Measurements from ENCODE around the gene NFYA. TPM values are rescaled to one million over a fixed set of nuclear protein-coding genes. Genes with fewer than 3 reads are reported as not detected.
A peak's percentile ranks its signal among the peaks of the same experiment; 100 is the strongest.

The NFYA gene
- total and polyA plus RNA-seq, 3 donors from 2014 or later, result 70.6 to 87.7 (median 82.0) TPM

DNA sequence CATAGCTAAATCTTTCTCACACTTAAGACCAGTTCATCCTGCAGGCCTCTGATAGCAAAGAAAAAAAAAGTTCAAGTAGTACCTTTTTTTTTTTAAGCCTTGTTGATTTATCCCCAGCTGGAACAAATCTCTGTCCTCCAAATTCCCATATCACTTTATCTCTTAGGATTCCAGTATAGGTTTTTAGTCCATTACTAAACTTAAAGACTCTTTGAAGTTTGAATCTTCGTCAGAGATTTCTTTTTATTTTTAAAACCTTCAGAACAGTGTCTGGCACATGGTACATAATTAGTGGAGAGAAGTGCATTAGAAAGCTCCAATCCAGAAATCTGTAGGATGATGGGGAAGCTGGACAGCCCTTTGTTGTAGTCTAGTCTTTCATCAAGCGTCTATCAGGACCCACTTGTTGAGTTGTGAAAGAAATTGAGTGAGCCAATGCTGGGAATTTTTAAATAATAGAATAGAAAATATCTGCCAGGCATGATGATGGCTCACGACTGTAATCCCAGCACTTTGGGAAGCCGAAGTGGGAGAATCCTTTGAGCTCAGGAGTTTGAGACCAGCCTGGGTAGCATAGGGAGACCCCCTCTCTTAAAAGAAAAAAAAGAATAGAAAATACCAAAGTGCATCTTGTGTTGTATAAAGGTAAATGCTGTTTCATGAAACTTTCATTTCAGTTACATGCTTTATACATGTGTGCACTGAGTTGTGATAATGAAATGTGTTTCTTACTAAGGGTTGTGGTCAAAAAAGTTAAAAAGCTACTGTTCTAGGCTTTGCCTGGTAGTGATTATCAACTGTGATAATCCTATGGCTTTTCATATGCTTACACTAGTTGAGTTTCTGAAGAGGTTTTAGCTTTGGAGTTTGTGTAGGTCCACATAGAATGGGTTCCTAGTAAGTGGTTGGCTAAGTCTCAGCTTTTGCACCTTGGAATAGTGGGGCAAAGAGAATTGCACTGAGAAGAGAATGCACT, 3.2 kb downstream of the NFYA start:
- H3K9me3 ChIP-seq, result no peaks in the 10 kb centered on the region
- 60 to 68% methylated on average over 4 of the region's 4 CpGs for WGBS, 2 donors
- H3K36me3 ChIP-seq (ENCODE audit: low read depth, missing control alignments), result no peaks in the 10 kb centered on the region
- no peak for DNase-seq
- H3K27ac ChIP-seq, result peak overlapping the region in 1 of 2 donors; percentile 100
- intact Hi-C loops (cut with DNase I; ENCODE audit: low total_unique reads), result no loop called here
- TF ChIP-seq, protein P1, sequence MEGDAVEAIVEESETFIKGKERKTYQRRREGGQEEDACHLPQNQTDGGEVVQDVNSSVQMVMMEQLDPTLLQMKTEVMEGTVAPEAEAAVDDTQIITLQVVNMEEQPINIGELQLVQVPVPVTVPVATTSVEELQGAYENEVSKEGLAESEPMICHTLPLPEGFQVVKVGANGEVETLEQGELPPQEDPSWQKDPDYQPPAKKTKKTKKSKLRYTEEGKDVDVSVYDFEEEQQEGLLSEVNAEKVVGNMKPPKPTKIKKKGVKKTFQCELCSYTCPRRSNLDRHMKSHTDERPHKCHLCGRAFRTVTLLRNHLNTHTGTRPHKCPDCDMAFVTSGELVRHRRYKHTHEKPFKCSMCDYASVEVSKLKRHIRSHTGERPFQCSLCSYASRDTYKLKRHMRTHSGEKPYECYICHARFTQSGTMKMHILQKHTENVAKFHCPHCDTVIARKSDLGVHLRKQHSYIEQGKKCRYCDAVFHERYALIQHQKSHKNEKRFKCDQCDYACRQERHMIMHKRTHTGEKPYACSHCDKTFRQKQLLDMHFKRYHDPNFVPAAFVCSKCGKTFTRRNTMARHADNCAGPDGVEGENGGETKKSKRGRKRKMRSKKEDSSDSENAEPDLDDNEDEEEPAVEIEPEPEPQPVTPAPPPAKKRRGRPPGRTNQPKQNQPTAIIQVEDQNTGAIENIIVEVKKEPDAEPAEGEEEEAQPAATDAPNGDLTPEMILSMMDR (IDR thresholded peaks at IDR 0.05), result no peak
- TF ChIP-seq POLR2A (IDR thresholded peaks at IDR 0.05), result no peak
- peaks cover 12% of the 10 kb centered on the region for H3K4me1 ChIP-seq
- H3K4me3 ChIP-seq, result no peak overlapping the region
- no peaks in the 10 kb centered on the region for H3K27me3 ChIP-seq

DNA sequence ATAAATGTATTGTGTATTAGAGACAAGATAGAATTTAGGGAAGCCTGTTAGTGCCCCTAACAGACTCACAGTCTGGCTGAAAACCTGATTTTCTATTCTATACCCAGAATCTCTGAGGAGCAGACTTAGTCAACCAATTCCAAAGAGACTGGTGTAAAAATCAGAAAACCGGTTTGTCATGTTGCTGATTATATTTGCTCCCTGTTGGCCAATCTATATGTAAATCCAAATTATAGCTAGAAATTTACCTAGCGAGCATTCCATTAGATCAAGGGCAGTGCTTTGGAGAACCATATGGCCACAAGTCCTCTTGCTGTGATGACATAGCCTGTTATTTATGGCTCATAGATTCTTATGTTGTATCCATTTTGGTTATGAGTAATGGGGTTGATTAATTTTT, 4.8 kb downstream of the NFYA start:
- TF ChIP-seq, protein P1 (IDR thresholded peaks at IDR 0.05), result no peak
- TF ChIP-seq POLR2A (IDR thresholded peaks at IDR 0.05), result no peak
- no peaks in the 10 kb centered on the region for H3K36me3 ChIP-seq (ENCODE audit: low read depth, missing control alignments)
- no peaks in the 10 kb centered on the region for H3K27me3 ChIP-seq
- peaks cover 9% of the 10 kb centered on the region for H3K4me1 ChIP-seq
- no peak overlapping the region for H3K4me3 ChIP-seq
- H3K27ac ChIP-seq, result no peak overlapping the region
- 95 to 97% methylated on average over 2 of the region's 2 CpGs for WGBS, 2 donors
- no peaks in the 10 kb centered on the region for H3K9me3 ChIP-seq
- intact Hi-C loops (cut with DNase I; ENCODE audit: low total_unique reads), result no loop called here
- DNase-seq, result no peak

DNA sequence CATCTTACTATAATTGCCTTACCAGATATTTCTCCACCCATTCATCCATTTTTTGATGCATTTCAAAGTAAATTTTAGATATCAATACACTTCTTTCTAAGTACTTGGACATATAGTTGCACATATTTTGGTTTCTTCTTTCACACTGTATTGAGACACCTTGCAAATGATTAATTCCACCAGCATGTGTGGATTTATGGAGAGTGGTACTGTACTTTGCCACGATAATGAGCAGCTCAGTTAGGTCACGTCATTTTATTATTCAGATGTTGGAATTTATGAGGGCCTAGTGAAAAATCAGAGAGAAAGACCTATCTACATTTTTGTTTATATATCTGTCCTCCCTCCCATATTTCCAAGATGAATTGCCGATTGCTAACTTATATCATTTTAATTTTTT, 5.3 kb downstream of the NFYA start:
- 82 to 87% methylated on average over 3 of the region's 3 CpGs for WGBS, 2 donors
- Histone ChIP-seq H3K27me3 (no peaks in the 10 kb centered on the region), H3K27ac (no peak overlapping the region), H3K4me3 (no peak overlapping the region), H3K9me3 (no peaks in the 10 kb centered on the region), H3K4me1 (peaks cover 9% of the 10 kb centered on the region), H3K36me3 (ENCODE audit: low read depth, missing control alignments) (no peaks in the 10 kb centered on the region)
- TF ChIP-seq, protein P1 (IDR thresholded peaks at IDR 0.05), result no peak
- no peak for TF ChIP-seq POLR2A (IDR thresholded peaks at IDR 0.05)
- intact Hi-C loops (cut with DNase I; ENCODE audit: low total_unique reads), result no loop called here
- DNase-seq, result no peak

DNA sequence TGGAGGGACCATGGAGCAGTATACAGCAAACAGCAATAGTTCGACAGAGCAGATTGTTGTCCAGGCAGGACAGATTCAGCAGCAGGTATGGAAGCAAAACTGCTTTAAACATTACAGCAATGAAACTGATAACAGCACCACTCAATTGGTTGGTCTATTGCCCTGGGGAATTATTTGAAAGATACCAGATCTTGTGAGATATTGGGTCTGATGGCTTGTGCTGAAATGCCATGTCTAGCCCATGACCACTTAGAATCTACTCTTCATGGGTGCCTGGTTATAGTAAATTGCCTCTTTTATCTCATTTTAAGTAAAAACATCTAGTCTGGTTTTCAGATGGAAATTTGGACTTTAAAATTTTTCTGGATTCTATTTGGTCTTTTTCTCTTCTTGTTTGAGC, 6.3 kb downstream of the NFYA start:
- intact Hi-C loops (cut with DNase I; ENCODE audit: low total_unique reads), result no loop called here
- Histone ChIP-seq H3K4me3 (no peak overlapping the region), H3K27ac (no peak overlapping the region), H3K9me3 (no peaks in the 10 kb centered on the region), H3K36me3 (ENCODE audit: low read depth, missing control alignments) (no peaks in the 10 kb centered on the region), H3K27me3 (no peaks in the 10 kb centered on the region), H3K4me1 (peaks cover 8% of the 10 kb centered on the region)
- DNase-seq, result no peak
- TF ChIP-seq, protein P1 (IDR thresholded peaks at IDR 0.05), result no peak
- no peak for TF ChIP-seq POLR2A (IDR thresholded peaks at IDR 0.05)
- WGBS, 2 donors, result 96 to 100% methylated on average over 1 of the region's 1 CpG

Measured in testis (tissue), 3 donors.